ENCODE measurements around the gene TDRD9.
"Not testable (repeated sequence)": the region's sequence is repeated elsewhere in the genome, so short reads cannot be mapped to it uniquely, and the experiment has no call there.

Gene TDRD9

GRCh38 chr14:103928011-103928890, at the start of gene TDRD9:
Gene TDRD9 (plus strand): TSS chr14:103928456. CDS start chr14:103928510, 54 bp downstream.
- no peak for DNase-seq (ENCODE audit: low spot score)

- DNase-seq (ENCODE audit: low spot score) = no peak
These were observed 49.1 kb upstream of the TDRD9 start for GRCh38 chr14:103879118-103879569.

GRCh38 chr14:103879570-103880347, 48.5 kb upstream of the TDRD9 start:
- no peak for DNase-seq (ENCODE audit: low spot score)

- DNase-seq (ENCODE audit: low spot score) = no peak
These were observed 47.6 kb upstream of the TDRD9 start for GRCh38 chr14:103880348-103881267.

GRCh38 chr14:103881268-103882201, 46.7 kb upstream of the TDRD9 start:
- DNase-seq (ENCODE audit: low spot score) = no peak

GRCh38 chr14:103882503-103883262, 45.6 kb upstream of the TDRD9 start:
- DNase-seq (ENCODE audit: low spot score) = no peak

GRCh38 chr14:103883263-103883523, 45.1 kb upstream of the TDRD9 start:
- DNase-seq (ENCODE audit: low spot score) = no peak

- no peak for DNase-seq (ENCODE audit: low spot score)
These were observed 43.4 kb upstream of the TDRD9 start for GRCh38 chr14:103884854-103885253.

- DNase-seq (ENCODE audit: low spot score) = no peak
These were observed 42.7 kb upstream of the TDRD9 start for GRCh38 chr14:103885509-103885932.

- DNase-seq (ENCODE audit: low spot score) = peak; percentile 41
These were observed 41.7 kb upstream of the TDRD9 start for GRCh38 chr14:103886304-103887169.

- DNase-seq (ENCODE audit: low spot score) = no peak
These were observed 41.1 kb upstream of the TDRD9 start for GRCh38 chr14:103887170-103887501.

GRCh38 chr14:103887557-103888115, 40.6 kb upstream of the TDRD9 start:
- no peak for DNase-seq (ENCODE audit: low spot score)

GRCh38 chr14:103889002-103889312, 39.3 kb upstream of the TDRD9 start:
- DNase-seq (ENCODE audit: low spot score) = not testable (repeated sequence)

- no peak for DNase-seq (ENCODE audit: low spot score)
These were observed 38.8 kb upstream of the TDRD9 start for GRCh38 chr14:103889313-103890051.

- DNase-seq (ENCODE audit: low spot score) = no peak
These were observed 38.2 kb upstream of the TDRD9 start for GRCh38 chr14:103890052-103890371.

- DNase-seq (ENCODE audit: low spot score) = no peak
These were observed 37.2 kb upstream of the TDRD9 start for GRCh38 chr14:103890821-103891666.

GRCh38 chr14:103891667-103892215, 36.5 kb upstream of the TDRD9 start:
- no peak for DNase-seq (ENCODE audit: low spot score)

All from putamen (tissue), 1 donor.